GM18858 (cell line): ENCODE measurements around the gene GRIA4.

ENCODE experiments used
- ATAC-seq: cut with Tn5 transposase; IDR thresholded peaks from one replicate; pipeline ENCODE4 v1.9.1; 2021; ENCODE audit not compliant: unreplicated experiment

GRIA4 gene

GRCh38 chr11:105609832-105610781 is at the start of gene GRIA4:
GRIA4 (plus strand) TSS chr11:105610073; CDS start chr11:105610998, 925 bp downstream.
- no peak for ATAC-seq

GRCh38 chr11:105573091-105573490 is 36.8 kb upstream of the GRIA4 start:
- ATAC-seq = no peak

- ATAC-seq = no peak
Observed at GRCh38 chr11:105574974-105575373, 34.9 kb upstream of the GRIA4 start.

- ATAC-seq = no peak
Observed at GRCh38 chr11:105577641-105578040, 32.2 kb upstream of the GRIA4 start.

- ATAC-seq = no peak
Observed at GRCh38 chr11:105579111-105579510, 30.8 kb upstream of the GRIA4 start.

- ATAC-seq = no peak
Observed at GRCh38 chr11:105582497-105582896, 27.4 kb upstream of the GRIA4 start.

GRCh38 chr11:105588001-105588400 is 21.9 kb upstream of the GRIA4 start:
- ATAC-seq = no peak

GRCh38 chr11:105589346-105589745 is 20.5 kb upstream of the GRIA4 start:
- no peak for ATAC-seq

GRCh38 chr11:105592035-105592434 is 17.8 kb upstream of the GRIA4 start:
- ATAC-seq = no peak

- ATAC-seq = no peak
Observed at GRCh38 chr11:105598371-105598770, 11.5 kb upstream of the GRIA4 start.

- no peak for ATAC-seq
Observed at GRCh38 chr11:105603156-105603555, 6.7 kb upstream of the GRIA4 start.

- ATAC-seq = peak; percentile 79
Observed at GRCh38 chr11:105609341-105609781, 512 bp upstream of the GRIA4 start.

- ATAC-seq = no peak
Observed at GRCh38 chr11:105610871-105611571, 1.1 kb downstream of the GRIA4 start.

GRCh38 chr11:105611572-105612441 is 1.9 kb downstream of the GRIA4 start:
- ATAC-seq = no peak

GRCh38 chr11:105612771-105613170 is 2.9 kb downstream of the GRIA4 start:
- no peak for ATAC-seq

GRCh38 chr11:105613183-105613582 is 3.3 kb downstream of the GRIA4 start:
- no peak for ATAC-seq

GRCh38 chr11:105618343-105618955 is 8.6 kb downstream of the GRIA4 start:
- ATAC-seq = no peak

GRCh38 chr11:105619556-105619955 is 9.7 kb downstream of the GRIA4 start:
- no peak for ATAC-seq

GRCh38 chr11:105622016-105622415 is 12.1 kb downstream of the GRIA4 start:
- ATAC-seq = no peak

GRCh38 chr11:105632316-105632715 is 22.4 kb downstream of the GRIA4 start:
- no peak for ATAC-seq

- ATAC-seq = no peak
Observed at GRCh38 chr11:105635466-105635865, 25.6 kb downstream of the GRIA4 start.
